CD4-positive, alpha-beta T cell (primary cell): ENCODE data around the gene PCDHA1. TPM values are rescaled to one million over a fixed set of nuclear protein-coding genes. Genes with fewer than 3 reads are reported as not detected.

Source experiments
- ATAC-seq: fragments of 200-7000 bp; cut with Tn5 transposase; one replicate; pipeline ENCODE4 v1.10.0; 2022; ENCODE audit warnings: mild to moderate bottlenecking; ENCODE audit not compliant: poor library complexity
- CTCF ChIA-PET: fragments of 350-600 bp; sonication (Branson Sonifier 250); formaldehyde crosslinking; loops from one replicate; lab custom pipeline; 2021; ENCODE audit warnings: antibody characterized with exemption, inconsistent platforms; lab: Charles Lee
- POLR2A ChIA-PET: fragments of 350-600 bp; sonication (Branson Sonifier 250); formaldehyde crosslinking; loops from one replicate; lab custom pipeline; 2021; ENCODE audit warnings: antibody characterized with exemption, inconsistent platforms; lab: Charles Lee
- DNase-seq, 14 experiments: peaks; one replicate each; pipeline ENCODE4 v3.0.0-alpha.2; 2013 to 2020; ENCODE audit warnings: mixed read lengths in 2 of 14
- H3K27ac ChIP-seq, 2 donors: one replicate each; pipeline versions ENCODE4 v1.5.1 to v1.7.0; 2013; ENCODE audit warnings: low read length in 2 of 2, low read depth in 1 of 2, mild to moderate bottlenecking in 1 of 2
- H3K27me3 ChIP-seq, 2 experiments: 1 replicate in 1 of 2; 2 replicates in 1 of 2; pipeline versions ENCODE4 v1.6.1 to v1.7.0; 2013; ENCODE audit warnings: low read length in 2 of 2, control low read depth in 1 of 2, mild to moderate bottlenecking in 1 of 2, moderate library complexity in 1 of 2; ENCODE audit not compliant: insufficient read depth in 2 of 2, control insufficient read depth in 1 of 2
- H3K36me3 ChIP-seq: one replicate; pipeline ENCODE4 v1.6.1; 2013; ENCODE audit warnings: low read length, control low read depth; ENCODE audit not compliant: insufficient read depth
- H3K4me1 ChIP-seq: one replicate; pipeline ENCODE4 v1.6.1; 2013; ENCODE audit warnings: low read length, control low read depth; ENCODE audit not compliant: insufficient read depth
- H3K4me3 ChIP-seq: one replicate; pipeline ENCODE4 v1.5.1; 2013; ENCODE audit warnings: mild to moderate bottlenecking, low read length, moderate library complexity
- H3K9me3 ChIP-seq, 2 experiments: 1 replicate in 1 of 2; 2 replicates in 1 of 2; pipeline versions ENCODE4 v1.6.1 to v1.7.0; 2013; ENCODE audit warnings: low read length in 2 of 2, mild to moderate bottlenecking in 2 of 2, control low read depth in 1 of 2, moderate library complexity in 1 of 2; ENCODE audit not compliant: control insufficient read depth in 1 of 2, insufficient read depth in 1 of 2
- H3K27ac Mint-ChIP-seq: one replicate; pipeline ENCODE4 v1.8.0; 2020; ENCODE audit warnings: mixed read lengths
- H3K27me3 Mint-ChIP-seq: one replicate; pipeline ENCODE4 v1.8.0; 2021; ENCODE audit warnings: mixed read lengths
- H3K36me3 Mint-ChIP-seq: one replicate; pipeline ENCODE4 v1.8.0; 2021; ENCODE audit warnings: low read depth, mixed read lengths
- H3K4me1 Mint-ChIP-seq: one replicate; pipeline ENCODE4 v1.8.0; 2021; ENCODE audit warnings: low read depth, mixed read lengths
- H3K4me3 Mint-ChIP-seq: one replicate; pipeline ENCODE4 v1.8.0; 2020; ENCODE audit warnings: mild to moderate bottlenecking, mixed read lengths
- H3K9me3 Mint-ChIP-seq: one replicate; pipeline ENCODE4 v1.8.0; 2020; ENCODE audit warnings: mixed read lengths
- intact Hi-C, 2 experiments: fragments of 100-400 bp; cut with DNase I in 1 of 2; cut with micrococcal nuclease in 1 of 2; formaldehyde crosslinking; loops; one replicate each; pipeline versions ENCODE4 v1.15.1 to v1.9.0; 2023 to 2025; cut with DNase I, micrococcal nuclease
- total RNA-seq, 174 experiments: library from RNA in 2 of 174; stranded (reverse) in 2 of 174; gene quantifications; one replicate each; pipeline ENCODE4 v1.2.3 and lab custom pipeline; 2021 to 2026
- TF ChIP-seq, protein P1 (sequence below): fragments of 200-600 bp; IDR thresholded peaks from one replicate; pipeline ENCODE4 v1.8.0; 2022; ENCODE audit warnings: antibody characterized with exemption, mild to moderate bottlenecking

Gene PCDHA1
- total RNA-seq, 2 experiments from 2014 or later: not detected

DNA sequence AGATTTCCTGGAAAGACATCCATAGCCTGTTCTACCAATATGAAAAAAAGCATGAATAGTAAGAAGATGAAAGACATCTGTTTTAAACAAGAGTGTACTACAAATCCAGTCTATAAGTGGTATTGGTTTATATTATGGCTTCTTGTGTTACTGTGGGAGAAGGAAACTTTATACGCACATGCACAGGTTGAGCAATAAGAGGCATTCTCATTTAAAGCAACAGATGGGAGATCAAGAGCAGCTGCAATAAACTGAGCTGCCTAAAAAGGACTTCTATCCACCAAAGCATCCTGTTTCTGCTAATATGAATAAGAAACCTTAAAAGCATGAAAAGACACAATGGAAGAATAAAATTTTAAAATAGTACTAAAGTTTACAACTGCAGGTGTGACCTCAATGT, 256.6 kb downstream of the PCDHA1 start:
- Mint-ChIP-seq H3K27ac (no peak overlapping the region), H3K4me3 (no peak overlapping the region), H3K27me3 (peaks cover 42% of the 10 kb centered on the region), H3K9me3 (no peaks in the 10 kb centered on the region), H3K4me1 (no peaks in the 10 kb centered on the region), H3K36me3 (no peaks in the 10 kb centered on the region)
- Histone ChIP-seq H3K27me3 (peaks cover 3 to 11% of the 10 kb centered on the region in 2 experiments), H3K4me1 (peaks cover 7% of the 10 kb centered on the region), H3K9me3 (peaks cover 12 to 18% of the 10 kb centered on the region in 2 experiments), H3K4me3 (no peak overlapping the region), H3K36me3 (no peaks in the 10 kb centered on the region), H3K27ac (no peak overlapping the region)
- POLR2A ChIA-PET: no interaction called here
- ATAC-seq: no peak
- TF ChIP-seq, protein P1, sequence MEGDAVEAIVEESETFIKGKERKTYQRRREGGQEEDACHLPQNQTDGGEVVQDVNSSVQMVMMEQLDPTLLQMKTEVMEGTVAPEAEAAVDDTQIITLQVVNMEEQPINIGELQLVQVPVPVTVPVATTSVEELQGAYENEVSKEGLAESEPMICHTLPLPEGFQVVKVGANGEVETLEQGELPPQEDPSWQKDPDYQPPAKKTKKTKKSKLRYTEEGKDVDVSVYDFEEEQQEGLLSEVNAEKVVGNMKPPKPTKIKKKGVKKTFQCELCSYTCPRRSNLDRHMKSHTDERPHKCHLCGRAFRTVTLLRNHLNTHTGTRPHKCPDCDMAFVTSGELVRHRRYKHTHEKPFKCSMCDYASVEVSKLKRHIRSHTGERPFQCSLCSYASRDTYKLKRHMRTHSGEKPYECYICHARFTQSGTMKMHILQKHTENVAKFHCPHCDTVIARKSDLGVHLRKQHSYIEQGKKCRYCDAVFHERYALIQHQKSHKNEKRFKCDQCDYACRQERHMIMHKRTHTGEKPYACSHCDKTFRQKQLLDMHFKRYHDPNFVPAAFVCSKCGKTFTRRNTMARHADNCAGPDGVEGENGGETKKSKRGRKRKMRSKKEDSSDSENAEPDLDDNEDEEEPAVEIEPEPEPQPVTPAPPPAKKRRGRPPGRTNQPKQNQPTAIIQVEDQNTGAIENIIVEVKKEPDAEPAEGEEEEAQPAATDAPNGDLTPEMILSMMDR: no peak
- CTCF ChIA-PET: no interaction called here
- intact Hi-C loops: no loop called here
- no peak for DNase-seq

DNA sequence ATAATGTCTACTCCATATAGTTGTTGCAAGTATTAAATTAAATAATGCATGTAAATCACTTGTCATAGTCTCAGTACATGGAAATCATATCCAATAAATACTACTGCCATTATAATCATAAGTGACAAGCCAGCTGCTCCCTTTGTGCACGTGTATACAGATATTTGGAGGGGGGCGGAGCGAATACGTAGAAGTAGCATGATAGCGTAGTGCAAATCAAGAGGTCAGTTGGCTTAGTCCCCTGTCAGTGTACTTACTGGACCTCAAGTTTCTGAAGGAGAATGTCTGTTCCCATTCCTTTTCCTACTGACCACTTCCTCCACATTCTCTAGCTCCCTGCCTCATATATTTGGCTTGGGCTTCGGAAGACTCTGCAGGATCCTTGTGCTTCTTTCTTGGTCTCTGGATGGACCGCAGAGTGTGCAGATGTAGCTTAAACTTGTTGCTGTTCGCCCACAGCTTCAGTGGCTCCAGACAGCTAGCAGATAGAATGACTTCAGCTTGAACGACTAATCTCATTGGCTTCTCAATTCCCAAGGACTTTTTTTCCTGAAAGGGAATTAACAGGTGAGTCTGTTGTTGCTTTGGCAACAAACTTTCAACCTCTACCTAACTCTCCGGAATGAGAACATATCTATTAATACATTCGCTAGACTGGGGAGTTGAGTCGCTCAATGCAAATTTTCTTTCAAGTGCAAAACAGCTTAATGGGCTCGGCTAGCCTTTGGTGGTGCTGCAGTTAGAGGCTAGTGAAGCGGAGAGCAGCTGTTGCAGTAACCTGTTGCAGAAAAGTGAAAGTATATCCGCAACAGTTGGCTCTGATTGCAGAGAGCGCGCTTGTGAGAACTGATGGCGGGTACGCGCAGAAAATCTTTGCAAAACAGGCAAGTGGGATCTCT, 264.9 kb downstream of the PCDHA1 start, which contains the start of gene PCDHB1:
Gene PCDHB1, plus strand, starts transcription at position 753 of the 899 bp plus-strand sequence. Its CDS starts 97 bp downstream, at position 850.
- Mint-ChIP-seq H3K36me3 (no peaks in the 10 kb centered on the region), H3K9me3 (peaks cover 3% of the 10 kb centered on the region), H3K27me3 (peaks cover 63% of the 10 kb centered on the region), H3K27ac (no peak within 1 kb of the TSS), H3K4me3 (peak within 1 kb of the TSS; percentile 55), H3K4me1 (peaks cover 11% of the 10 kb centered on the region)
- DNase-seq (no peak), ATAC-seq (no peak)
- POLR2A ChIA-PET: no interaction called here
- Histone ChIP-seq H3K4me1 (peaks cover 5% of the 10 kb centered on the region), H3K9me3 (peaks cover 4 to 20% of the 10 kb centered on the region in 2 experiments), H3K4me3 (peak within 1 kb of the TSS; percentile 15), H3K36me3 (no peaks in the 10 kb centered on the region), H3K27me3 (peaks cover 12 to 33% of the 10 kb centered on the region in 2 experiments), H3K27ac (no peak within 1 kb of the TSS)
- TF ChIP-seq, protein P1: no peak
- intact Hi-C loops: no loop called here
- CTCF ChIA-PET: no interaction called here

DNA sequence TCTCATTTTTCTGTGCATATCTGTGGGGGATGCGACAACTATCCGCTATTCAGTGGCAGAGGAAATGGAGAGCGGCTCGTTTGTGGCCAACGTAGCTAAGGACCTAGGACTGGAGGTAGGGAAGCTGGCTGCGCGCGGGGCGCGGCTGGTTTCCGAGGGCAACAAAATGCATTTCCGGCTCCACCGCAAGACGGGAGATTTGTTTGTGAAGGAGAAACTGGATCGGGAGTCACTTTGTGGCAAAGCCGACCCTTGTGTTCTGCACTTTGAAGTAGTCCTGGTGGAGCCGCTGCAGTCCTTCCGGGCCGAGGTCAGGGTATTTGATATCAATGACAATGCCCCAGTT, 265.6 kb downstream of the PCDHA1 start:
- no peak overlapping the region for H3K27ac ChIP-seq
- Mint-ChIP-seq H3K9me3 (peaks cover 3% of the 10 kb centered on the region), H3K27ac (no peak overlapping the region), H3K36me3 (no peaks in the 10 kb centered on the region), H3K27me3 (peaks cover 60% of the 10 kb centered on the region), H3K4me3 (peak overlapping the region; percentile 55), H3K4me1 (peaks cover 11% of the 10 kb centered on the region)
- DNase-seq: no peak
- TF ChIP-seq, protein P1: no peak
- peaks cover 4 to 20% of the 10 kb centered on the region in 2 experiments for H3K9me3 ChIP-seq
- peaks cover 5% of the 10 kb centered on the region for H3K4me1 ChIP-seq
- CTCF ChIA-PET: no interaction called here
- ATAC-seq: no peak
- POLR2A ChIA-PET: no interaction called here
- peaks cover 12 to 30% of the 10 kb centered on the region in 2 experiments for H3K27me3 ChIP-seq
- intact Hi-C loops: no loop called here
- H3K4me3 ChIP-seq: peak overlapping the region; percentile 15
- H3K36me3 ChIP-seq: no peaks in the 10 kb centered on the region

Other genes with a start within 250 kb of the PCDHA1 start
- gene EIF4EBP3, start 238.5 kb upstream of the PCDHA1 start, total RNA-seq: 10 to 100 TPM; 12.7 to 15.1 TPM
- gene SRA1, start 228.7 kb upstream of the PCDHA1 start, total RNA-seq: 10 to 100 TPM; 30.9 to 31.6 TPM
- 10 to 100 TPM; 56.6 to 61.5 TPM for gene APBB3, start 221.5 kb upstream of the PCDHA1 start, total RNA-seq
- 10 to 100 TPM; 16.9 to 17.8 TPM for gene SLC35A4, start 221.3 kb upstream of the PCDHA1 start, total RNA-seq
- 1 to 10 TPM; 1.7 to 2.1 TPM for gene CD14, start 153.0 kb upstream of the PCDHA1 start, total RNA-seq
- 10 to 100 TPM; 20.9 to 21.1 TPM for gene TMCO6, start 146.7 kb upstream of the PCDHA1 start, total RNA-seq
- 10 to 100 TPM; 45.5 to 52.4 TPM for gene NDUFA2, start 138.5 kb upstream of the PCDHA1 start, total RNA-seq
- 100 to 1,000 TPM; 194 to 207 TPM for gene IK, start 138.3 kb upstream of the PCDHA1 start, total RNA-seq
- gene WDR55, start 121.2 kb upstream of the PCDHA1 start, total RNA-seq: 10 to 100 TPM; 40.1 to 42.9 TPM
- 1 to 10 TPM; 1.9 to 2.1 TPM for gene DND1, start 112.6 kb upstream of the PCDHA1 start, total RNA-seq
- gene HARS1, start 94.8 kb upstream of the PCDHA1 start, total RNA-seq: 10 to 100 TPM; 53.5 to 54.1 TPM
- 10 to 100 TPM; 38.1 to 38.3 TPM for gene HARS2, start 94.7 kb upstream of the PCDHA1 start, total RNA-seq
- gene ZMAT2, start 85.7 kb upstream of the PCDHA1 start, total RNA-seq: 10 to 100 TPM; 29.0 to 32.3 TPM
- gene PCDHA2, start 8.7 kb downstream of the PCDHA1 start, total RNA-seq: not detected
- gene PCDHA3, start 14.9 kb downstream of the PCDHA1 start, total RNA-seq: not detected
- gene PCDHA4, start 20.9 kb downstream of the PCDHA1 start, total RNA-seq: not detected
- gene PCDHA5, start 35.5 kb downstream of the PCDHA1 start, total RNA-seq: not detected
- not detected for gene PCDHA6, start 41.8 kb downstream of the PCDHA1 start, total RNA-seq
- not detected for gene PCDHA7, start 48.1 kb downstream of the PCDHA1 start, total RNA-seq
- gene PCDHA8, start 55.0 kb downstream of the PCDHA1 start, total RNA-seq: not detected
- gene PCDHA9, start 62.2 kb downstream of the PCDHA1 start, total RNA-seq: not detected
- not detected for gene PCDHA10, start 69.8 kb downstream of the PCDHA1 start, total RNA-seq
- not detected for gene PCDHA11, start 82.8 kb downstream of the PCDHA1 start, total RNA-seq
- gene PCDHA12, start 89.2 kb downstream of the PCDHA1 start, total RNA-seq: not detected
- gene PCDHA13, start 96.0 kb downstream of the PCDHA1 start, total RNA-seq: not detected
- not detected for gene PCDHAC1, start 140.2 kb downstream of the PCDHA1 start, total RNA-seq
- not detected for gene PCDHAC2, start 180.3 kb downstream of the PCDHA1 start, total RNA-seq